ENCODE results near the gene MAPK11.

DNA sequence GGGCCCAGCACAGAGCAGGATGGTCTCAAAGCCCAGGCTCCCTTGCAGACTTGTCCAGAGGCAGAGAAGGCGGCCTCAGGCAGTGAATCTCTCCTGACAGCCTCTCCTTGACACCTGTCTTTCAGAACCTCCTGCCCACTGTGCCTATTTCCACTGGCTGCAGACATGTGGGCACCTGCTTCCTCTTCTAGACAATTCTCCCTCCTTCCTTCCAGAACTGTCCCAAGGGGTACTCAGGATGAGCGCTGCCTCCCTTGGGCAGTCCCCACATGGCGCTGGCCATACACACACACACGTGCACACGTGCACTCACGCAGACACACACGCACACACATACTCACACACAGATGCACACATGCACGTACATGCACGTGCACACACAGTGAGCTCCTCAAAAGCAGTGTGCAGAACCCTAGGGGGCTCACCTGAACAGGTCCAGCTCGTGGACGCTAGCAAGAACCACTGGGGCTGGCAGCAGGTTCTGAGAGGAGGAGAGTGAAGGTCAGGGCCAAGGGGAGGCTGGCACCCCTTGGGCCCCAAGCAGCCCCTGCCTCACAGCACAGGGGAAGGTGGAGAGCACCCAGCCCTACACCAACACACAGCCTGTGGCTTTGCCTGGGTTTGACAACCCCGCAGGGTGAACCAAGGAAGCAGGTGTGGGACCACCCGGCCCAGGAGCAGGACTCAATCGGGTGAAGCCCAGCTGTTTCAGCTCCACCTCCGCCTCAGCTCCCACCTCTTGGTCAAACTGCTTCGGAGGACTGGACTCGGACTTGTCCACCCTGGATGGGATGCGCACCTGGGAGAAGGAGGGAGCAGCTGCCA lies 45.3 kb upstream of the MAPK11 start:
- TF ChIP-seq, protein P1, sequence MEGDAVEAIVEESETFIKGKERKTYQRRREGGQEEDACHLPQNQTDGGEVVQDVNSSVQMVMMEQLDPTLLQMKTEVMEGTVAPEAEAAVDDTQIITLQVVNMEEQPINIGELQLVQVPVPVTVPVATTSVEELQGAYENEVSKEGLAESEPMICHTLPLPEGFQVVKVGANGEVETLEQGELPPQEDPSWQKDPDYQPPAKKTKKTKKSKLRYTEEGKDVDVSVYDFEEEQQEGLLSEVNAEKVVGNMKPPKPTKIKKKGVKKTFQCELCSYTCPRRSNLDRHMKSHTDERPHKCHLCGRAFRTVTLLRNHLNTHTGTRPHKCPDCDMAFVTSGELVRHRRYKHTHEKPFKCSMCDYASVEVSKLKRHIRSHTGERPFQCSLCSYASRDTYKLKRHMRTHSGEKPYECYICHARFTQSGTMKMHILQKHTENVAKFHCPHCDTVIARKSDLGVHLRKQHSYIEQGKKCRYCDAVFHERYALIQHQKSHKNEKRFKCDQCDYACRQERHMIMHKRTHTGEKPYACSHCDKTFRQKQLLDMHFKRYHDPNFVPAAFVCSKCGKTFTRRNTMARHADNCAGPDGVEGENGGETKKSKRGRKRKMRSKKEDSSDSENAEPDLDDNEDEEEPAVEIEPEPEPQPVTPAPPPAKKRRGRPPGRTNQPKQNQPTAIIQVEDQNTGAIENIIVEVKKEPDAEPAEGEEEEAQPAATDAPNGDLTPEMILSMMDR (IDR thresholded peaks at IDR 0.05), result no peak
- TF ChIP-seq POLR2A (IDR thresholded peaks at IDR 0.05) (no peak), POLR2AphosphoS5 (IDR thresholded peaks at IDR 0.05) (no peak)

Data from sigmoid colon (tissue), 4 donors.